Posterior vena cava (tissue), 2 donors: Measurements from ENCODE around the gene FLNB. TPM values are rescaled to one million over a fixed set of nuclear protein-coding genes. Genes with fewer than 3 reads are reported as not detected.

Experiments
- DNase-seq: peaks from one replicate; pipeline ENCODE4 v3.0.0-alpha.2; 2020; ENCODE audit warnings: low spot score
- intact Hi-C, 2 donors: fragments of 100-400 bp; cut with DNase I; formaldehyde crosslinking; loops; one replicate each; pipeline versions ENCODE4 v1.14.1 to v1.14.2; 2022 to 2023
- total RNA-seq, 2 donors: library from RNA; stranded (reverse); fragmentation: NEBNext Ultra II Directional; extraction: Animal tissue kit (Norgen Biotek cat#: 25700); gene quantifications; one replicate each; pipeline ENCODE4 v1.2.1, GENCODE V29; 2021
- donor health status: DM: yes; HTN: yes; CAD: no.
- donor health status: DM: yes; HTN: yes; CAD: no.

Gene FLNB
- total RNA-seq, 2 donors from 2014 or later, result 130 to 133 TPM

DNA sequence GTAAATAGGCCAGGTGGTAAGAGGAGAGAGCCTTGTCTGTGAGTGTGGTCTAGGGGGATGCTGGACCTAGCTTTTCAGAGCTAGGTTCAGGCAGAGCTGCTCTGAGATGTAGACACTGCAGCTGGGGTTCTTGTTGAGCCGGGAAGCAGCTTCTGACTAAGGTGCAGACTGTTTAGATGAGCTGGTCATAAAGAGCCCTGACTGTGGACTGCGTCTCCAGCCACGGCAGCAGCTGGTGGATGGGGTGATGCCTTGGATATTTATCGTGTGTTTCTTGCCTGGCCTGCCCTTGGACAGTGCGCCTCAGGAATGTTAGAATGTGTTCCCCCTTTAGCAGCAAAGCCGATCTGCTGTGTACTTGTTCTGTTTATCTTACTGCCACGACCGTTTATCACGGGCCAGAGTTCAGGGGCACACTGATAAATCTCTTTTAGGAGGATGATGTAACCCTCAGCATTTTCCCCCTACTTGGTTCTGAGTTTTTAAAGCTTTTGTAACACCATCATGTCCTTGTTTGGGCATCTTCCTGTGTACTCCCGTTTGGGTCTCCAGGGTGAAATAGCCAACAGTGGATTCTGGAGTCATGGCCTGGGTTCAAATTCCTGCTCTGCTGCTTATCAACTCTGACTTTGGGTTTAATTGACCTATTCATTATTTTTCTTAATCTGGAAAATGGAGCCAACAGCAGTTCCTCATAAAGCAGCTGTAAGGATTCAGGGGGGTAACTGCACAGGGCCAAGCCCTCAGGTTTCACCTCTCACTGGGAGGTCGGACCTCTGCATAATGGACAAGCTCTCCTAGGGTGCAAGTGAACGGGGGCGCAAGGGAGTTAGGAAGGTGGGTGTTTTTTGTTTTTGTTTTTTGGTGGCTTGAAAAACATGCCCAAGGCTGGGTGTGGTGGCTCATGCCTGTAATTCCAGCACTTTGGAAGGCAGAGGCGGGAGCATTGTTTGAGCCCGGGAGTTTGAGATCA is 51.4 kb downstream of the FLNB start:
- DNase-seq, result no peak

DNA sequence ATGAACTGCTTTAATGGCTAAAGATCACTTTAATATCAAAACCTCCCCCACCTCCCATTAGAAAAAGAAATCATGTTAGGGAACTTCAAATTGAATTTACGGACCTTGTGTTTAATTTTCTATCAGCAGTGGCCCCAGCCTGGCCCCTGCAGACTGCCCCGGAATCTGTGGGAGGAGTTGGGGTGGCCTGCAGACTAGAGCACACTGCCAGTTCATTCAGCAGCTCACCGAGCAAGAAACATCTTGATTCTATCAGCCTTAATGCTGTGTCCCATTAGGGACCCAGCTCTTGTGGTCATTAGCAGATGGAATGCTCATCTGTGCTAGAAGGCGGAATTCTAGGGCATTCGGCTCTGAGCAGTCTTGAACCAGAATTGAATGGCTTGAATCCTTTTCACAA is 54.2 kb downstream of the FLNB start:
- no peak for DNase-seq
- intact Hi-C loops, result no loop called here

More for the DNA sequence above, 51.4 kb downstream of the FLNB start:
- intact Hi-C loops, result no loop called here

DNA sequence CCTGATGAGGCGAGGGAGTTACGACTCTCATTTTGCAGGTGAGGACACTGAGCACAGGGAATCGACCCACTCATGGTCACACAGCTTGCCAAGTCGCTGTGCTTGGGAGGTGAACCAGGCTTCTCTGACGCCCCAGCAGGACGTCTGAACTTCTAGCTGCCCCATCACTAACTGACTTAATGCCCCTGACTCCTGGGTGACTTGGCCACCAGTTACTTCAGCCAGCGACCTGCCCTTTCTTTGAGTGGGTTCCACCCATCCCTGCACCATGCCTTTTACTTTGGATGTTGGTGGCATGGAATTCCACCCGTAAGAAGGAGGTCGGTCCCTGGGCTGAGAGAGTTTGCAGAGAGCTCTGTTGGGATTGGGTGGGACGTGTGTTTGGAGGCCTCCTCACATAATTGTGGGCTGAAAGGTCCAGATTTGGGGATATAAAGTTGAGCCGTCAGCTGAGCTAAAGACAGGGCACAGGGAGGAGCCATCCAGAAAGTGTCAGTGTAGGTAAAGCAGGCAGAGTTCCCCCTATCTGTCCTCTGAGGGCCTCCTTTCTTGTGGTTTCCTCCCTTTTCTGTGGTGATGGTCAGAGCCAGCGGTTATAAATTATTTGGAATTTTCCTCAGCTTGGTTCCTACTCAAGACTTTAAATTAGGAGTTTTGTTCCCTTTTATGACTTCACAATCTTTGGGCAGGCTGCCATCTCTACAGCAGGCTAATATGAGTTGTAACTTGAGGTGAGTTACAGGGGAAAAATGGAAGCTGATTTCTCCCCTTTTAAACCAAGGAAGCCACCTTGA is 55.0 kb downstream of the FLNB start:
- intact Hi-C loops, result no loop called here
- DNase-seq, result no peak

DNA sequence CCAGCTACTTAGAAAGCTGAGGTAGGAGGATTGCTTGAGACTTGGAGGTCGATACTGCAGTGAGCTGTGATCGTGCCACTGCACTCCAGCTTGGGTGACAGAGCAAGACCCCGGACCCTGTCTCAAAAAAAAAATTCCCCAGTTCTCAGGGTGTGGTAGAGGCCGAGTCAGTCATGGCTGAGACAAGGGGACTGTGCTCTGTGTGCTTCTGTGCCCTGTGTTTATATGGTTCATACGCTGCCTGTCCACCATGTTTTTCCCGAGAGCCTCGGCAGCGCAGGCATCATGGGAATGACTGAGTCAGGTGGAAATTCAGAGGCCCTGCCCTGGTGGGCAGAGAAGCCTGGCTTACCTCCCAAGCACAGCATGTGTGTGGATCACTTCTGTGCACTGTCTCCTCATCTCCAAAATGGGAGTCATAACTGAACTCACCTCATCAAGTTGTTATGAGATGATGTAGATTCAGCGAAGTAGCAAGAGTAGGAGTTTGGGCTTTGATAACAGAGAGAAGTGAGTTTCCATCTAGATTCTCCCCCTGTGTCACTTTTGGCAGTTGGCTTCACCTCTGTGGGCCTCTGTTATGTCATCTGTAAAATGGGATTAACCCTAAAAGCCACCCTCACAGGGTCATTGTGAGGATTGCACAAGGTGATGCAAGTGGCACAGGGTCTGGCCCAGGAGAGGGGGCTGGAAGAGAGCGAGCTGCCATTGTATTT is 56.9 kb downstream of the FLNB start:
- intact Hi-C loops, result no loop called here

DNA sequence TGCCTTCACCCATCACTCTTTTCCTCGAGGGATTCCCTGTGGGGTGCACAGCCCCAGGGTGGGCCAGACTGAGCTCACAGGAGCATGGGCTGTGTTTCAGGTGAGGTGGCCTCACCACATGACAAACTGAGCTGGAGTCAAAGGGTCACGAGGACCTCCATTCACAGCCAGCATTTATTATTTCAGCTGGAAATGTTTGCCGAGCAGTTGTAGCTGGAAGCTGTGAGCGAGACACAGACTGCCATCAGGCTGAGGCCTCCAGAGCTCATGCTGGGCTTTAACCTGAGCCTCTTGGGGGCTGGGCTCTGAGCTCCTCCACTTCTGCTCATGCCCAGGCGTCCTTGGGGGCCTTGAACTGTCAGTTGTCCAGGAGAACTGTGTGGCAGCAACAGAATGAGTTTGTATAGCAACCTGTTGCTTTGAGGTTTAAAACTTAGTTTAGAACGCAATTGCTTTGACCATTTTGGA is 57.5 kb downstream of the FLNB start:
- intact Hi-C loops, result no loop called here
- DNase-seq, result no peak

More for the DNA sequence above, 56.9 kb downstream of the FLNB start:
- DNase-seq, result no peak

DNA sequence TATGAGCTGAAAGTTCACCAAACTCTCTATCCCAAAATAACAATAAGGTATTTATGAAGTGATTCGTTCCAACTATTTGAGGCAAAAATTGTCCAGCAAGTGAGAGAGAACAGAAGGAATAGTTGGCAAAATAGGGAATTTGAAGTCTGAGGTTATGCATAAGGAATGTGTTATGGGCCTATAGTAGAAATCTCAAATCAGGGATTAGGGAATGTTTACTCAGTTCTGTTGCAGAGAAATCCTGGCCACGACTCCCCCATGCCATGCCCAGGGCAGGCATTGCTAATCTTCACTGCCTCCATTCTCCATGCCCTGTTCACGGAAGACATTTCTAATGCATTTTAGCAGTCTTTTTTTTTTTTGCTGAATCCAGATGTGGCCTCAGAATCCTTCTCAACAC is 58.6 kb downstream of the FLNB start:
- no peak for DNase-seq
- intact Hi-C loops, result no loop called here

DNA sequence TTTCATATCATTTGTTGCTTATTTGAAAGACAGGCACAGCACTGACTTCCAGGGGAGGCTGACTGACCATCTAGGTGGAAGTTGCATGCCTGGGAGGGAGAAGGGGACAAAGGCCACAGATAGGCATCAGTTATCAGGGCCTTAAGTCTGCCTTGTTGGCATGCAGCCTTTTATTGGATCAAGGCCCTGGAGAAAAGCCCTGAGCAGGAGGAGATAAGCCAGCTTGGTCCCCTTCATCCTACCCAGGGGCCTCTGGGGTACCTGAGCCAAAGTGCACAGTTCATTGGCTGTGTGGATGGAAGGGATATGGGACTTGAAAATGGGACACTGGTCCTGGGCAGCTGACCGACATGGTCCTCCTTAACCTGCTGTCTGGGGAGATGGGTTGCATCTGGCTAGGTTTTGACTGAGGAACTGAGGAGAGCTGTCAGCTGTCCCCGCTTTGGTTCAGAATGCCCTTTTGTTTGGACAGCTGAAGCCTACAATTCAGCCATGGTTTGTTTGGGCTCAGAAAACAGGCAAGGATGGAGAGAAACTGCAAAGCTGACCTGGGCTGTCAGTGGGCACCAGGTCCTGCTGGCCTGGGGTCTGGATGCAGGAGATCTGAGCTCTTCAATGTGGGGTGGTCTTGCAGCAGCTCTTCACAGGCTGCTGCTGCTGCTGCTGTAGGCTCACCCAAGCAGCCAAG is 60.0 kb downstream of the FLNB start:
- no peak for DNase-seq
- intact Hi-C loops, result no loop called here

DNA sequence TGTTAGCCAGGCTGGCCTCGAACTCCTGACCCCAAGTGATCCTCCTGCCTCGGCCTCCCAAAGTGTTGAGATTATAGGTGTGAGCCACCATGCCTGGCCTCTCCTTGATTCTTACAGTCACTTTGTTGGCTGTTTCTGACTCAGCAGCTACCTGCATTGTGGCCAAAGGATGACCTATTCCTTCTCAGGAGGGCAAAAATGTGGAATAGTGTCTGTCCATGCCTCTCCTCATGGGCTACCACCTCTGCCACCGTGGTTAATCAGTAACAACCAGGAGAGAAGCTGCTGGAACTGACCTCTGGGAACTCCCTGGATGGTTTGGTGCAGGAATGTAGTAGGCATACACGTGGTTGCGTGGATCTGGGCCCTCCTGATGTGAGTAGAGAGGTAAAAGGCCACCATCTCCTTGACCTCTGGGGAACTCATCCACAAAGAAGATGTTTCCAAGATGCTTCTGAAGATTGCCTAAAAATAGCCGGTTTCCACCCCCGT is 63.3 kb downstream of the FLNB start:
- intact Hi-C loops, result no loop called here
- DNase-seq, result no peak

DNA sequence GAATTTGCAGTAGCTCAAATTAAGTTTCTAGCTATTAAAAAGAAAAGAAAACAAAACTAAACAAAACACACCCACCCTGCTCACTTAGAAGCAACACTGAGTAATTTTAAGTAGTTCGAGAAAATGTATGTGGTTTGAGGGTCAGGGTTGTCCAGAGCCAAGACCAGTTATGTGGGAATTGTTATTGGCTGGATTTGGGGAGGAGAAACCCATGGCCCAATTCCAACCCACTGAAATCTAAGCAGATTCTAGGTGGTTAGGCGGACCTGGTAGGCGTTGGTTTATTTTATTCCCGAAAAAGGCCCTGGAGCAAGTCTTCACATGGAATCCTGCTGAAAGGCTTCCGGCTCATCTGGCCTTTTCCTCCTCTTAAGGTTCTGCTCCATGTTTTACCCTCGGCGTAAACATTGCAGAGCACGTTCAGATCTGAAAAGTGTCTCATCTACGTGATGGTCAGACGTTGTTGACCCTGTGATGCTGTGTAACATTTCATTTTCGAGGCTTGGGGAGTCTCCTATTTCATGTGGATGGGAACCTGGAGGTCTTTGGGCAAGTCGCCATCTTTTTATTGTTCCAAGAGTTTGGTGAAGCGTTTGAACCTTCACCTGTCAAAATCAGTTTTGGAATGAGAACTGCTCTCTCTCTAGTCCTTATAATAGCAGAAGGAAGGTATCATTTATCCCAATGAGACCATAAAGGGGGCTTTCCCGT is 64.0 kb downstream of the FLNB start:
- DNase-seq, result no peak
- intact Hi-C loops, result no loop called here

DNA sequence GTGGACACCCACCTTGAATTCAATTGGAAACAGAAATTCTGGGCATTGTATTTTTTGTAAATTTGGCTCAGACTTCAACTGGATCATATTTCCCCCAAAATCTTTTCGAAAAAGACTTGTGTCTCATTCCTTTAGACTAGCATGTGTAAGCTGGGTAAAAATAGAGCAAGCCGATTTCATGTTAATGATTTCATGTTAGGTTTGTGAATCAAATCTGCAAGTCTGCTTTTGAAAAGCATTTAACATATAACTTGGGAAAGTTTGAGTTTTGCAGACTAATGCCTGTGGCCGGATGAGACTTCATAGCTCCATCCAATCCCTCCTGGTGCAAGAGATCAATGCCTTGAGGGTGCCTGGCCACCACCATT is 64.5 kb downstream of the FLNB start:
- DNase-seq, result no peak
- intact Hi-C loops, result no loop called here

DNA sequence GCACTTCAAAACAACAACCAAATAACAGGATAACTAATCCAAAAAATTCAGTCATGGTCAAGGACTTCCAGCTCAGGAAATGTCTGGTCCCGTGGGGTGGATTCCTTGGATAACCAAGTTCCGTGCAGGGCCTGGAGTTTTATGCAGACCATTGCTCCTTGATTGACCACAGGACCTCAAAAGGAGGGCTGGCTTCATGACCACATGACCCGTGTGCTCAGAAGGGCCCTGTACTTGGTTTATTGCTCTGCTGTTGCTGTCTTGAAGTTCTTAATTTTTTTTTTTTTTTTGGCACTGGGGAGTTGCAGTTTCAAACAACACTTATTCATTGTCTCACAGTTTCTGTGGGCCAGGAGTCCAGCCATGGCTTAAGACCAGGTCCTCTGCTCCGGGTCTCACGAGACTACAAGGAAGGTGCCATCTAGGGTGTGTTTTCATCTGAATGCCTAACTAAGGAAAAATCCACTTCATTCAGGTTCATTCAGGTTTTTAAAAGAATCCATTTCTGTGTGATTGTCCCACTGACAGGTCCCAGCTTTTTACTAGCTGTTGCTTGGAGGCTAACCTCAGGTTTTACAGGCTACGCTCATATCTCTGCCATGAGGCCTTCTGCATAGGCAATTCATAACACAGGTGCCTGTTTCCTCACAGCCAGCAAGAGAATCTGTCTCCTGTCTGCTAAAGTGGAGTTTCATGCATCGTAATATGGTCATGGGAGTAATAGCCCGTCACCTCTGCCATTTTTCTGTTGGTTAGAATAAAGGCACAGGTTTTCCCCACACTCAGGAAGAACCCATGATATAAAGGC is 65.3 kb downstream of the FLNB start:
- no peak for DNase-seq
- intact Hi-C loops, result no loop called here

DNA sequence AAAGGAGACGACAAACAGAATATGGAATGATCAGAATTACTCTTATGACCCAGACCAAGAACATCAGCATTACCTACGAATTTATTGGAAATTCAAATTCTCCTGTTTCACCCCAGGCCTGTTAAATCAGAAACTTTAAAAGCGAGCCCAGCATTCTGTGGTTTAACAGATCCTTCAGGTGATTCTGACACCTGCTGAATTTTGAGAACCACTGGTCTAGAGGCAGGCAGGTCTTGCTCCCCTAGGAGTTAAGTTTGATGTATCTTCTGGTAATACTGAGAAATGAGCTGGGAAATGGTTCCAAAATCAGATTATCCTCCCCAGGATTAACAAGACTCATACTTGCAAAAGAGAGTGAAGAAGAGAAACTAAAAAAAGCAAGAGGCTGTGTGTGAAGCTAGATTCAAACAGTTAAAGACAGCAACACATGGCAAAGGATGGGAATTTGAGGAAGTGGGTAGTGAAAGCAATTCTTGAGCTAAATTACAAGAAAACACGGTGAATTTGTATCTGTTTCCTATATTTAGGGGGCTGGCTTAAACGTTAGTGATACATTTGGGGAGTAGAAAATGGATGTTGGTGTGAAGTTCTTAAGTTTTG is 66.0 kb downstream of the FLNB start:
- DNase-seq, result no peak
- intact Hi-C loops, result no loop called here

DNA sequence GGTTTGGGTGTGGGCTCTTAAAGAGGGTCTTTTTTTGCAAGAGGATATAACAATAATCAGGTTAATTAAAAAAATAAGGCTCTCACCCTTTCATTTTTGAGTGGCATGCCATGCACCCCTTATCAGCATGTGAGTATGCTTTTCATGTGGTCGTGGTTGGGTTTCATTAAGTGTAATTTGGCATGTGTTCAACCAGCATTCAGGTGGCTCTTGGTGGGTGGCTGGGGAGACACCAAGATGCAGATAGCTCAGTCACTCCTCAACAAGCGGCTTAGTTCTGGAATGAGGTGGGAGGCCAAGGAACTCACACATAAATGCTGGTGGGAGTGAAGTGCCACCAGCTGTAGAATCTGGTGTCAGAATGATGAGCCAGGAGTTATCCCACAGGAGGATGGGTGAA is 66.8 kb downstream of the FLNB start:
- no peak for DNase-seq
- intact Hi-C loops, result no loop called here

DNA sequence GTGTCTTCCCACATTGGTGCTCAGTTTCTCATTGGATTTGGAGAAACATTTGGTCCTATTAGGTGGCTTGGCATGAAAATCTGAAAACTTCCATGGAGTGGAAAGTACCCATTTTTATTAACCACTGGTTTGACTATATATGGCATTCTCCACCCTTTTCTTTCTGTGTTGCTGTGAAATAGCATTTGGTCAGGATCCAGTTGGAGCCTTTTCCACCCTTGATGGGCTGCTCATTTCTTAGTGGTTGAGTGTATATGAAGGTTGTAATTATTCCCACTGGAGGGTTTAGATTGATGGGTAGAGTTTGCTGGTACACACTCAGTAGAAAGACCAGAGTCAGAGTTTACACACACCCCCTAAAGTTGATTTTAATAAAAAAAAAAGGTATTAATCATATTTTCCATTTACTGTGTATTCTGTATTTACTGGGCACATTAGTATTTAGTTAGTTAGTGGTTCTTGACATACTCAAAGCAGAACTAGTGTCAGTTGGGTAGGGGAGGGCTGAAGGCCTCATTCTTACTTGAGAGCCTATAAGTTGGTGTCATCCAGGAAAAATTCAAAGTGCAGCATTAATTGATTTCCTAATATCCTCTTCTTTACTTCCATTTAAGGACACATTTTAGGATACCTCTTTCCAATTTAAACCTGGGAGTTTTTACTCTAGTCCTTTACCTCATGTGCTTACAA is 69.5 kb downstream of the FLNB start:
- intact Hi-C loops, result no loop called here
- no peak for DNase-seq

DNA sequence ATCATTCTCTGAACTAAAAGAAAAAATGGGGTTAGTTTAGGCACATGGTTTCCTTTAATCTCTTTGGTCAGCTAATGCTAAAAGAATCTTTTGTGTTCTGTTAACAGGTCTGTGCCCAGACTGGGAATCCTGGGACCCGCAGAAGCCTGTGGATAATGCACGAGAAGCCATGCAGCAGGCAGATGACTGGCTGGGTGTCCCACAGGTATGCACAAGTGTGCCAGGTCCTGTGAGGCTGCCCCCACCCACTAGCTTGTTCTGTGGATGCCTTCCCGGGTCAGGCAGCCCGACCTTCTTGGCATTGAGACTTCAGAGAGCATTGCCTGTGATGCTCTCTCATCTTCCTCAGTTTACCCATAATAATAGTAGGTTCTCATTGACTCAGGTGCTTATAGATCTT is 70.4 kb downstream of the FLNB start:
- intact Hi-C loops, result no loop called here
- no peak for DNase-seq

DNA sequence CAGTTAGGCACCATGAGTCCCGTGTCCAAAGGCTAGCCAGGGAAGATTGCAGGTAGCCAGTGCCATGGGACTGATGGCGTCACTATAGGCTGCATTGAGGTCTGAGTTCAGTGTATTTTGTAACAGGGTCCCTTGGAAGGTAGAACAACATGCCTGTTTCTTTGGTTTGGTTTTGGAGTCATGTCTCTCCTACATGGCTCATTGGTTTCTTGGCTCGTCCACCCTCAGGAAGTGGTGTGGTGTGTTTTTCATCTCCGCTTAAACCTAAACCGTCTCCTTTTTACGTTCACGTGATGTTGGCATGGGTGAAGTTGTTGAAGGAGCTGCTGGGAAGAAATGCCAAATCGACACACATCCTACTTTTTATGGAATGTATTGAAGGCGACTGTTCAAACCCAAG is 71.6 kb downstream of the FLNB start:
- intact Hi-C loops, result no loop called here
- no peak for DNase-seq

DNA sequence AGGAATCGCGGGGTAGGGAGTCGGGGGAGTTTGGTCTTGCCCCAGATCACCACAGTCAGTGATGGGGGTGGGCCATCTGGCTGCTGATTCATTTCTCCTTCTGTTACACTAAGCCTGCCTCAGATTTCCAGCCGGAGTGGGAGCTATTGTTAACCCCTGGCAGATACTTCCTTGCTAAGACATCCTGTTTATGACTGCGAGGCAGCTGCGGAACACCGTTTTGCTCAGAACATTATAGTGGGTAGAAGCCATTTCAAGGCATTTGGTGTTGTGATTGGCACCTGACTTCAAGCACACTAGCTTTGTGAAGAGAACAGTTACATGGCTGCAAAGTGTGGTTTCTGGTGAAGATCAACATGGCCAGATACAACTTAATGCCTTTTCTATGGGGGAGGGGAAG is 73.8 kb downstream of the FLNB start:
- intact Hi-C loops, result no loop called here
- DNase-seq, result no peak
